Spleen (tissue), 11 donors: ENCODE results near the gene OXNAD1. TPM values are rescaled to one million over a fixed set of nuclear protein-coding genes. Genes with fewer than 3 reads are reported as not detected.
A peak's percentile ranks its signal among the peaks of the same experiment; 100 is the strongest.

Experiments used
- DNase-seq: peaks from one replicate; pipeline ENCODE4 v3.0.0-alpha.2; 2020
- H3K27ac ChIP-seq, 8 donors: fragments of 200-600 bp; sonication (generic) in 7 of 8; 1 replicate in 4 of 8; 2 replicates in 4 of 8; pipeline versions ENCODE4 v1.5.0 to v1.8.0; 2016 to 2021; ENCODE audit warnings: inconsistent platforms in 4 of 8, mild to moderate bottlenecking in 4 of 8, moderate library complexity in 1 of 8
- H3K27me3 ChIP-seq, 7 donors: fragments of 200-600 bp; sonication (generic) in 6 of 7; replicated peaks in 1 of 7; 1 replicate in 4 of 7; 2 replicates in 3 of 7; pipeline versions ENCODE4 v1.5.0 to v1.8.0; 2016 to 2021; ENCODE audit warnings: inconsistent platforms in 3 of 7, mild to moderate bottlenecking in 1 of 7
- H3K36me3 ChIP-seq, 6 donors: fragments of 200-600 bp; sonication (generic) in 5 of 6; 1 replicate in 4 of 6; 2 replicates in 2 of 6; pipeline versions ENCODE4 v1.5.0 to v1.8.0; 2016 to 2021; ENCODE audit warnings: inconsistent platforms in 2 of 6
- H3K4me1 ChIP-seq, 6 donors: fragments of 200-600 bp; sonication (generic) in 5 of 6; 1 replicate in 3 of 6; 2 replicates in 3 of 6; pipeline versions ENCODE4 v1.5.0 to v1.8.0; 2016 to 2021; ENCODE audit warnings: inconsistent platforms in 3 of 6
- H3K4me3 ChIP-seq, 8 donors: fragments of 200-600 bp; sonication (generic) in 7 of 8; 1 replicate in 4 of 8; 2 replicates in 4 of 8; pipeline versions ENCODE4 v1.5.0 to v1.8.0; 2016 to 2021; ENCODE audit warnings: inconsistent platforms in 4 of 8, mild to moderate bottlenecking in 4 of 8, moderate library complexity in 2 of 8
- H3K9me3 ChIP-seq, 8 donors: fragments of 200-600 bp; sonication (generic) in 7 of 8; 1 replicate in 4 of 8; 2 replicates in 4 of 8; pipeline versions ENCODE4 v1.5.0 to v1.8.0; 2016 to 2021; ENCODE audit warnings: inconsistent platforms in 4 of 8
- POLR2A ChIP-seq, 3 donors: fragments of 450-650 bp; IDR thresholded peaks; one replicate each; pipeline ENCODE4 v1.5.1; 2017; ENCODE audit warnings: antibody characterized with exemption in 3 of 3, mild to moderate bottlenecking in 1 of 3
- POLR2AphosphoS5 ChIP-seq, 3 donors: sonication (generic); formaldehyde crosslinking; IDR thresholded peaks; one replicate each; pipeline ENCODE4 v1.5.1; 2017; ENCODE audit warnings: antibody characterized with exemption in 3 of 3
- WGBS, 5 donors: extraction: QIAGEN DNeasy Blood & Tissue Kit in 3 of 5; methylation state at CpG; one replicate each; pipeline versions ENCODE4 v1.1.5 to v1.1.7; 2013 to 2018; 5-methylcytosine and 5-hydroxymethylcytosine counted together
- intact Hi-C: fragments of 100-400 bp; cut with DNase I; formaldehyde crosslinking; loops from one replicate; pipeline ENCODE4 v1.15.0; 2023; ENCODE audit warnings: low total_unique reads
- polyA plus RNA-seq, 3 donors: library from polyadenylated mRNA; stranded (reverse); fragments of 200-250 nt; gene quantifications; one replicate each; pipeline ENCODE4 v1.2.1, GENCODE V29; 2013
- total RNA-seq, 7 donors: library from RNA; depleted of rRNA in 3 of 7; stranded (reverse); fragments of >200 nt in 3 of 7; fragmentation: NEBNext Ultra II Directional in 4 of 7; extraction: Animal tissue kit (Norgen Biotek cat#: 25700) in 4 of 7; gene quantifications; one replicate each; pipeline versions ENCODE4 v1.1.0 to v1.2.1, GENCODE V29; 2016 to 2021
- TF ChIP-seq, protein P1 (sequence below), 11 experiments: fragments of 200-600 bp in 7 of 11; fragments of 450-650 bp in 4 of 11; sonication (generic) in 4 of 11; IDR thresholded peaks in 8 of 11; conservative IDR thresholded peaks in 3 of 11; 1 replicate in 7 of 11; 2 replicates in 4 of 11; pipeline versions ENCODE4 v1.4.0 to v1.8.0; 2016 to 2021; ENCODE audit warnings: antibody characterized with exemption in 11 of 11, inconsistent platforms in 4 of 11, mild to moderate bottlenecking in 1 of 11
- donor health status: healthy with polysubstance abuse.
- donor health status: DM: no; HTN: no; CAD: no; lungs with moderate emphysema.
- donor health status: DM: no; HTN: no; CAD: no.
- donor health status: Bipolar disorder and iron deficiency.
- donor health status: healthy.
- donor health status: DM: no; HTN: no; CAD: no.
- donor health status: DM: yes; HTN: yes; CAD: no.

Gene OXNAD1
- total and polyA plus RNA-seq, 10 donors: 4.2 to 30.6 (median 20.1) TPM

DNA sequence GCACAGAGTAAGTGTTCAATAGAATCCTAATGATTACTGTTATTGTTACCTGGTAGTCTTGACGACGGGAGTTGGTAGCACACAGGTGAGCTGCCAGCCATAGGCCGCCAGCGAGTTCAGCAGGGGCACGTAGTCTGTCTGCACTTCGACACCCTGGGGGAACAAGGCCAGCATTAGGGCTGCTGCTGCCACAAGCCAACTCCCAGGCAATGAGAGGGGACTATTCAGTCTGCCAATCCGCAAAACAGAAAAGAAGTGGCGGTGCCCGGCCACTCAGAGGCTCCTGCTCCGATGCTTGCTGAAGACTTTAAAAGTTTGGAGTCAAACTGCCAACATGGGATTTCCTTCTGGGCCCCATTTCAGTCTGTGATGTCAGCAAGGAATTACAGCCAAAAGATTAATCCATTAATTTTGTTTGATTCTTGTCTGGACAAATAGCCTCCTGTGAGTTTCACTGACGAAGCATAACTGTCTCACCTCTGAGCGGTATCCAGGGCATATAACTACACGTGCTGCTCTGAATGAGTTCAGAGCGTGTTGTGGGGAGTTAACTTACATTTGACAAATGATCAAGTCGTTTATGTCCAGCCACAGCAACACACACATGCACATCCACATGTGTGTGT, 61.8 kb downstream of the OXNAD1 start:
- 91 to 96% (median 91%) methylated on average over 14 to 15 of the region's 15 CpGs for WGBS, 5 donors
- intact Hi-C loops: no loop called here

GRCh38 chr3:16328124-16328523, 63.1 kb downstream of the OXNAD1 start:
- H3K27ac ChIP-seq: peak overlapping the region in 1 of 8 donors; percentile 30
- intact Hi-C loops: no loop called here
- H3K4me1 ChIP-seq: no peaks in the 10 kb centered on the region
- no peak for DNase-seq
- no peak for TF ChIP-seq POLR2AphosphoS5 (IDR thresholded peaks at IDR 0.05)
- TF ChIP-seq POLR2A (IDR thresholded peaks at IDR 0.05): no peak
- TF ChIP-seq, protein P1, sequence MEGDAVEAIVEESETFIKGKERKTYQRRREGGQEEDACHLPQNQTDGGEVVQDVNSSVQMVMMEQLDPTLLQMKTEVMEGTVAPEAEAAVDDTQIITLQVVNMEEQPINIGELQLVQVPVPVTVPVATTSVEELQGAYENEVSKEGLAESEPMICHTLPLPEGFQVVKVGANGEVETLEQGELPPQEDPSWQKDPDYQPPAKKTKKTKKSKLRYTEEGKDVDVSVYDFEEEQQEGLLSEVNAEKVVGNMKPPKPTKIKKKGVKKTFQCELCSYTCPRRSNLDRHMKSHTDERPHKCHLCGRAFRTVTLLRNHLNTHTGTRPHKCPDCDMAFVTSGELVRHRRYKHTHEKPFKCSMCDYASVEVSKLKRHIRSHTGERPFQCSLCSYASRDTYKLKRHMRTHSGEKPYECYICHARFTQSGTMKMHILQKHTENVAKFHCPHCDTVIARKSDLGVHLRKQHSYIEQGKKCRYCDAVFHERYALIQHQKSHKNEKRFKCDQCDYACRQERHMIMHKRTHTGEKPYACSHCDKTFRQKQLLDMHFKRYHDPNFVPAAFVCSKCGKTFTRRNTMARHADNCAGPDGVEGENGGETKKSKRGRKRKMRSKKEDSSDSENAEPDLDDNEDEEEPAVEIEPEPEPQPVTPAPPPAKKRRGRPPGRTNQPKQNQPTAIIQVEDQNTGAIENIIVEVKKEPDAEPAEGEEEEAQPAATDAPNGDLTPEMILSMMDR (IDR thresholded peaks at IDR 0.05 in 8 of 11, conservative IDR thresholded peaks at IDR 0.05 in 3 of 11): no peak
- no peaks in the 10 kb centered on the region for H3K27me3 ChIP-seq
- H3K9me3 ChIP-seq: peaks cover 0 to 21% (median 17%) of the 10 kb centered on the region in 8 donors
- WGBS, 5 donors: 91 to 100% (median 98%) methylated on average over 6 of the region's 6 CpGs
- H3K36me3 ChIP-seq: peaks cover 0 to 99% (median 44%) of the 10 kb centered on the region in 6 donors
- no peak overlapping the region for H3K4me3 ChIP-seq

More for the DNA sequence above, 61.8 kb downstream of the OXNAD1 start:
- no peak overlapping the region for H3K27ac ChIP-seq
- peaks cover 2 to 100% (median 54%) of the 10 kb centered on the region in 6 donors for H3K36me3 ChIP-seq
- no peak overlapping the region for H3K4me3 ChIP-seq
- H3K4me1 ChIP-seq: no peaks in the 10 kb centered on the region
- TF ChIP-seq POLR2A (IDR thresholded peaks at IDR 0.05) (no peak), POLR2AphosphoS5 (IDR thresholded peaks at IDR 0.05) (peak in 1 of 3 donors; percentile 30)
- TF ChIP-seq, protein P1 (IDR thresholded peaks at IDR 0.05 in 8 of 11, conservative IDR thresholded peaks at IDR 0.05 in 3 of 11): no peak
- H3K9me3 ChIP-seq: peaks cover 0 to 15% (median 12%) of the 10 kb centered on the region in 8 donors
- DNase-seq: no peak
- no peaks in the 10 kb centered on the region for H3K27me3 ChIP-seq

- Histone ChIP-seq H3K27me3 (no peaks in the 10 kb centered on the region), H3K4me3 (no peak overlapping the region), H3K27ac (peak overlapping the region in 2 of 8 donors; percentile 7 to 27), H3K36me3 (peaks cover 0 to 94% (median 35%) of the 10 kb centered on the region in 6 donors), H3K9me3 (peaks cover 0 to 21% (median 17%) of the 10 kb centered on the region in 8 donors), H3K4me1 (no peaks in the 10 kb centered on the region)
- no peak for DNase-seq
- intact Hi-C loops: no loop called here
- TF ChIP-seq POLR2AphosphoS5 (IDR thresholded peaks at IDR 0.05) (no peak), POLR2A (IDR thresholded peaks at IDR 0.05) (no peak)
- TF ChIP-seq, protein P1 (IDR thresholded peaks at IDR 0.05 in 8 of 11, conservative IDR thresholded peaks at IDR 0.05 in 3 of 11): no peak
- WGBS, 5 donors: 81 to 88% (median 82%) methylated on average over 15 of the region's 15 CpGs
Observed at GRCh38 chr3:16329036-16329825, 64.2 kb downstream of the OXNAD1 start.

DNA sequence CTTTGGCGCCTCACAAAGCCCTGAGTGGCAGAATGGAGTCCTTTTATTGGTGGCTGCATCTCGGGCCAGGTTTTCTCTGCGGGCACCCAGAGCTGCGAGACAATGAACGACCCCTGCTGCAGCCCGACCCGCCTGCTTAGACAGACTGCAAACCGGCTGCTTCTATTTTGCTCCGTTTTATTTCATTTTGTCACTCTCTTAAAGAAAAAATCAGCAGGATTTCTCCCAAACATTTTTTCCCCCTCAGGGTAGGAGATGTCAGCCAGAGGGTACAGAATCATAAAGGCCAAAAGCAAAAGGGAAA, 64.8 kb downstream of the OXNAD1 start:
- TF ChIP-seq, protein P1 (IDR thresholded peaks at IDR 0.05 in 8 of 11, conservative IDR thresholded peaks at IDR 0.05 in 3 of 11): no peak
- TF ChIP-seq POLR2AphosphoS5 (IDR thresholded peaks at IDR 0.05) (no peak), POLR2A (IDR thresholded peaks at IDR 0.05) (no peak)
- Histone ChIP-seq H3K36me3 (peaks cover 0 to 95% (median 37%) of the 10 kb centered on the region in 6 donors), H3K4me1 (no peaks in the 10 kb centered on the region), H3K27ac (peak overlapping the region in 1 of 8 donors; percentile 27), H3K27me3 (no peaks in the 10 kb centered on the region), H3K9me3 (peaks cover 0 to 21% (median 17%) of the 10 kb centered on the region in 8 donors), H3K4me3 (no peak overlapping the region)
- no peak for DNase-seq
- 91 to 96% (median 93%) methylated on average over 9 of the region's 9 CpGs for WGBS, 5 donors
- intact Hi-C loops: no loop called here
